GM19438 (cell line): Measurements from ENCODE around the gene POLR2B.

ENCODE experiments used
- ATAC-seq: cut with Tn5 transposase; IDR thresholded peaks from one replicate; pipeline ENCODE4 v1.9.1; 2021; ENCODE audit warnings: low read depth; ENCODE audit not compliant: unreplicated experiment

The POLR2B gene

DNA sequence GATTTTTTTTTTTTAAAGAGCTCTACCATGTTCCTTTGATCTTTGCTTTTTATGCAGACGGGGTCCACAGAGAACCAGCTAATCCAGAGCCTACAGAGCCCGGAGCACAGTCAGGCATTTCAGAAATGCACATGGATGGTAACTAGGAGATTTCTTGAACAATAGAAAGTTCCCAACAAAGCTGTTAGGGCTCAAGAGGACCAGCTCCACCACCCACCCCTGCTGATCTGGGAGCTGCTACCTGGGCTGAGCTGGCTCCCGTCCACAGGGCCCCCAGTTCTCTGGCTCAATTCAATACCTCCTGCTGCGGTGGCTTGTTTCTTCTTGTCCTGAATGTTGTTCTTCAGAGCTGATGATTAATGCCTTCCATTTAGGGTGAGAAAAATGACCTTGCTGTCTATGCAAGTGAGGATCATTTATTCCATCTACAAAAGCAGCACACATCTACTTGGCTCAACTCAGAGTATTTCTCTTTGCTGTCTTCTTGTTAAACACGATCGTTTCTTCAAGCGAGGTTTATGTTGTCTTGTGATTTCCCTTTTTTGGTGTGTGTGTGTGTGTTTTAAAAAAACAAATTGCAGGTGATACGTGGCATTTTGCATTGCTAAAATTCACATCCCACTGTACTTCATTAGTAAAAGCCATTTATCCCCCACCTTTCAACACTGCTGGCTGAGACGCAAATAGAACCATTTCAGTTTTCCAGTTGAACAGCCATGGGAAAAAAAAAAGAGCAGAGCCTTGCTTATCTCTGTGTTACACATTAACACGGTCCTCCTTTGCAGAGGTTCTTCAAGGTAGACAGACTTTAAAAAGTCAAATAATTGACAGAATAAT, 100.2 kb downstream of the POLR2B start:
- no peak for ATAC-seq
